ENCODE data around the gene TP53TG5.

DNA sequence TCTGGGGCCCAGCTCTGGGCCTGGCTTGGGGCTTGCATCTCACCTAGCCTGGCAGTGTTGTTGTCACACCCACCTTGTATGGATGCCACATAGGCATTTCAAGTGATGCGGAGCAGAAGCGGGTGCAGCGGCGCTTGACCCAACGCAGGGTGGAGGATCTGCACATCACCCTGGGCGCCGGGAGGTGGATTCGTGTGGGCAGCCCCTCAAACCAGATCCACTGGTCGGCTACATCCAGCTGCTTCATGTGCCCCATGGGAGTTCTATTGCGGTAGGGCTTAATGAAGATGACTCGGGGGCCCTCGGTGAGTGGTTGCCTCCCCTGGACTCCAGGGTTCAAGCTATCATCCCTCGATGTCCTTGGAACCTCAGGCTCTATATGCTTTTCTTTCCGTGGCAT lies 3.2 kb downstream of the TP53TG5 start:
- TF ChIP-seq NFRKB (IDR thresholded peaks at IDR 0.05) (no peak), TARDBP (IDR thresholded peaks at IDR 0.05) (no peak), SUZ12 (IDR thresholded peaks at IDR 0.05) (no peak), SP1 (IDR thresholded peaks at IDR 0.05) (no peak), FOXM1 (IDR thresholded peaks at IDR 0.05; ENCODE audit: borderline replicate concordance) (no peak), ARNT (IDR thresholded peaks at IDR 0.05) (no peak), HDGF (IDR thresholded peaks at IDR 0.05; ENCODE audit: borderline replicate concordance) (no peak), CTBP1 (IDR thresholded peaks at IDR 0.05; ENCODE audit: borderline replicate concordance) (no peak), BHLHE40 (IDR thresholded peaks at IDR 0.05; ENCODE audit: borderline replicate concordance) (no peak)

Data from HEK293T (cell line).